Caco-2 (cell line): ENCODE results near the gene NUP88. TPM values are rescaled to one million over a fixed set of nuclear protein-coding genes. Genes with fewer than 3 reads are reported as not detected.

ENCODE experiments used
- BruUV-seq: library from RNA; stranded (reverse); fragments of 400-500 nt; replicated peaks from 2 replicates; lab custom pipeline; 2021; lab: Mats Ljungman, UMichigan
- CTCF ChIA-PET: fragments of 300-600 bp; sonication (Branson Sonifier 250); formaldehyde crosslinking; loops from one replicate; lab custom pipeline; 2022; ENCODE audit warnings: antibody characterized with exemption; lab: Charles Lee
- POLR2A ChIA-PET: fragments of 300-600 bp; sonication (Branson Sonifier 250); formaldehyde crosslinking; loops from one replicate; lab custom pipeline; 2022; ENCODE audit warnings: antibody characterized with exemption; lab: Charles Lee
- DNase-seq, 2 experiments: peaks; one replicate each; pipeline versions ENCODE4 v3.0.0 to v3.0.0-alpha.2; 2020 to 2022
- H3K27me3 ChIP-seq: replicated peaks from 2 replicates; pipeline ENCODE4 v1.6.0; 2011; ENCODE audit warnings: low read length; ENCODE audit not compliant: control insufficient read depth, insufficient read depth
- H3K36me3 ChIP-seq: 2 replicates; pipeline ENCODE4 v1.5.1; 2011; ENCODE audit warnings: low read length; ENCODE audit not compliant: control insufficient read depth, insufficient read depth
- H3K4me1 ChIP-seq: fragments of 250-450 bp; sonication (Bioruptor Pico); 2 replicates; pipeline ENCODE4 v1.5.1; 2020; ENCODE audit warnings: mild to moderate bottlenecking
- H3K4me3 ChIP-seq: 2 replicates; pipeline ENCODE4 v1.5.1; 2011; ENCODE audit warnings: low read depth, mild to moderate bottlenecking, control low read depth, low read length
- H3K9me3 ChIP-seq: fragments of 250-450 bp; sonication (Bioruptor Pico); 2 replicates; pipeline ENCODE4 v1.5.1; 2020; ENCODE audit warnings: mild to moderate bottlenecking, moderate library complexity
- H3K27ac Mint-ChIP-seq: one replicate; pipeline ENCODE4 v1.8.0; 2022; ENCODE audit warnings: mixed read lengths; ENCODE audit not compliant: unreplicated experiment
- H3K27me3 Mint-ChIP-seq: one replicate; pipeline ENCODE4 v1.8.0; 2022; ENCODE audit warnings: mixed read lengths; ENCODE audit not compliant: insufficient read depth, unreplicated experiment
- H3K36me3 Mint-ChIP-seq: one replicate; pipeline ENCODE4 v1.8.0; 2022; ENCODE audit warnings: mild to moderate bottlenecking, mixed read lengths; ENCODE audit not compliant: insufficient read depth, unreplicated experiment
- H3K4me1 Mint-ChIP-seq: one replicate; pipeline ENCODE4 v1.8.0; 2022; ENCODE audit warnings: low read depth, mixed read lengths; ENCODE audit not compliant: unreplicated experiment
- H3K4me3 Mint-ChIP-seq: one replicate; pipeline ENCODE4 v1.8.0; 2022; ENCODE audit warnings: mild to moderate bottlenecking, moderate library complexity, mixed read lengths; ENCODE audit not compliant: unreplicated experiment
- H3K9me3 Mint-ChIP-seq: one replicate; pipeline ENCODE4 v1.8.0; 2022; ENCODE audit warnings: mixed read lengths; ENCODE audit not compliant: unreplicated experiment
- CTCF ChIP-seq, 2 experiments: fragments of 200-600 bp in 1 of 2; IDR thresholded peaks; 1 replicate in 1 of 2; 2 replicates in 1 of 2; pipeline versions ENCODE4 v1.5.1 to v1.8.0; 2011 to 2022; ENCODE audit warnings: antibody characterized with exemption in 1 of 2, control low read depth in 1 of 2, inconsistent platforms in 1 of 2, low read depth in 1 of 2, low read length in 1 of 2, mild to moderate bottlenecking in 1 of 2, moderate library complexity in 1 of 2; ENCODE audit not compliant: insufficient read depth in 1 of 2, severe bottlenecking in 1 of 2, unreplicated experiment in 1 of 2
- intact Hi-C: fragments of 100-400 bp; cut with micrococcal nuclease; formaldehyde crosslinking; loops from one replicate; pipeline ENCODE4 v1.10.0; 2022; ENCODE audit not compliant: unreplicated experiment
- total RNA-seq: library from RNA; stranded (reverse); gene quantifications from 2 replicates; pipeline ENCODE4 v1.2.3, GENCODE V29; 2022

NUP88 gene
- total RNA-seq, 1 experiment from 2014 or later: 52.3 TPM

GRCh38 chr17:5430413-5430999 lies 11.0 kb upstream of the NUP88 start:
- H3K36me3 ChIP-seq: peaks cover 4% of the 10 kb centered on the region; the same call in 1 of the 2 replicates
- H3K4me3 Mint-ChIP-seq: no peak overlapping the region

GRCh38 chr17:5429191-5429887 lies 9.9 kb upstream of the NUP88 start:
- H3K4me1 ChIP-seq: no peaks in the 10 kb centered on the region
- no peak for TF ChIP-seq CTCF (IDR thresholded peaks at IDR 0.05; ENCODE audit: insufficient read depth in 1 of 2, low read depth in 1 of 2, low read length in 1 of 2, severe bottlenecking in 1 of 2, unreplicated experiment in 1 of 2)
- H3K9me3 ChIP-seq: no peaks in the 10 kb centered on the region
- POLR2A ChIA-PET: interaction anchor here (1.1 kb wide), 1 partner anchor 10 kb away, joined by 4 read pairs; the partner anchor contains the start of genes NUP88 and RPAIN
- no peaks in the 10 kb centered on the region for H3K27me3 ChIP-seq
- no TSS peak for BruUV-seq
- H3K36me3 Mint-ChIP-seq: peaks cover 58% of the 10 kb centered on the region
- no peak overlapping the region for H3K4me3 Mint-ChIP-seq
- H3K27me3 Mint-ChIP-seq: no peaks in the 10 kb centered on the region
- H3K36me3 ChIP-seq: peaks cover 3% of the 10 kb centered on the region; the same call in 1 of the 2 replicates
- H3K4me3 ChIP-seq: no peak overlapping the region
- no peaks in the 10 kb centered on the region for H3K4me1 Mint-ChIP-seq
- H3K9me3 Mint-ChIP-seq: no peaks in the 10 kb centered on the region
- CTCF ChIA-PET: no interaction called here
- intact Hi-C loops: no loop called here
- no peak overlapping the region for H3K27ac Mint-ChIP-seq
- DNase-seq: no peak

More at GRCh38 chr17:5430413-5430999, 11.0 kb upstream of the NUP88 start:
- no peak for DNase-seq
- H3K27me3 Mint-ChIP-seq: no peaks in the 10 kb centered on the region
- intact Hi-C loops: no loop called here
- peaks cover 62% of the 10 kb centered on the region for H3K36me3 Mint-ChIP-seq
- H3K4me3 ChIP-seq: no peak overlapping the region
- ChIA-PET POLR2A (no interaction called here), CTCF (interaction anchor here (0.6 kb wide), 1 partner anchor 37 kb away, joined by 5 read pairs; no protein-coding TSS in a partner anchor)
- no peaks in the 10 kb centered on the region for H3K4me1 ChIP-seq
- H3K27ac Mint-ChIP-seq: no peak overlapping the region
- no peaks in the 10 kb centered on the region for H3K9me3 ChIP-seq
- H3K4me1 Mint-ChIP-seq: no peaks in the 10 kb centered on the region
- no peak for TF ChIP-seq CTCF (IDR thresholded peaks at IDR 0.05; ENCODE audit: insufficient read depth in 1 of 2, low read depth in 1 of 2, low read length in 1 of 2, severe bottlenecking in 1 of 2, unreplicated experiment in 1 of 2)
- no peaks in the 10 kb centered on the region for H3K9me3 Mint-ChIP-seq
- no TSS peak for BruUV-seq
- no peaks in the 10 kb centered on the region for H3K27me3 ChIP-seq

GRCh38 chr17:5425826-5426225 lies 6.4 kb upstream of the NUP88 start:
- no peak overlapping the region for H3K4me3 Mint-ChIP-seq
- CTCF ChIA-PET: no interaction called here
- no peaks in the 10 kb centered on the region for H3K27me3 Mint-ChIP-seq
- Histone ChIP-seq H3K36me3 (peaks cover 3% of the 10 kb centered on the region; the same call in 1 of the 2 replicates), H3K4me3 (no peak overlapping the region), H3K4me1 (no peaks in the 10 kb centered on the region), H3K9me3 (no peaks in the 10 kb centered on the region), H3K27me3 (no peaks in the 10 kb centered on the region)
- H3K4me1 Mint-ChIP-seq: no peaks in the 10 kb centered on the region
- BruUV-seq: no TSS peak
- intact Hi-C loops: no loop called here
- POLR2A ChIA-PET: no interaction called here
- no peak for TF ChIP-seq CTCF (IDR thresholded peaks at IDR 0.05; ENCODE audit: insufficient read depth in 1 of 2, low read depth in 1 of 2, low read length in 1 of 2, severe bottlenecking in 1 of 2, unreplicated experiment in 1 of 2)
- H3K36me3 Mint-ChIP-seq: peaks cover 42% of the 10 kb centered on the region
- no peak for DNase-seq
- no peak overlapping the region for H3K27ac Mint-ChIP-seq
- no peaks in the 10 kb centered on the region for H3K9me3 Mint-ChIP-seq
